GM18868 (cell line): ENCODE measurements around the gene ZNF132.
"Not testable (repeated sequence)": the region's sequence is repeated elsewhere in the genome, so short reads cannot be mapped to it uniquely, and the experiment has no call there.

ENCODE experiments used
- ATAC-seq: cut with Tn5 transposase; IDR thresholded peaks from one replicate; pipeline ENCODE4 v1.9.1; 2021; ENCODE audit warnings: mild to moderate bottlenecking, moderate library complexity; ENCODE audit not compliant: unreplicated experiment

Gene ZNF132

GRCh38 chr19:58468216-58468839 is 28.4 kb upstream of the ZNF132 start:
- ATAC-seq, result no peak

- ATAC-seq, result peak; percentile 91
Observed at GRCh38 chr19:58466760-58467589, 27.0 kb upstream of the ZNF132 start, which contains the start of gene ZNF324. ZNF324 (plus strand) TSS chr19:58467080; CDS start chr19:58469186, 2,106 bp downstream.

GRCh38 chr19:58466089-58466759 is 26.3 kb upstream of the ZNF132 start:
- peak; percentile 24 for ATAC-seq

GRCh38 chr19:58460039-58460438 is 20.1 kb upstream of the ZNF132 start:
- no peak for ATAC-seq

GRCh38 chr19:58456111-58456510 is 16.2 kb upstream of the ZNF132 start:
- no peak for ATAC-seq

- no peak for ATAC-seq
Observed at GRCh38 chr19:58455306-58455705, 15.4 kb upstream of the ZNF132 start.

- ATAC-seq, result no peak
Observed at GRCh38 chr19:58453743-58454142, 13.8 kb upstream of the ZNF132 start.

- peak; percentile 94 for ATAC-seq
Observed at GRCh38 chr19:58451358-58452101, 11.6 kb upstream of the ZNF132 start, which contains the start of gene ZNF324B. ZNF324B (plus strand) TSS chr19:58451622; CDS start chr19:58453702, 2,080 bp downstream.

GRCh38 chr19:58450856-58451357 is 11.0 kb upstream of the ZNF132 start:
- peak; percentile 11 for ATAC-seq

GRCh38 chr19:58449980-58450379 is 10.0 kb upstream of the ZNF132 start:
- not testable (repeated sequence) for ATAC-seq

GRCh38 chr19:58448860-58449259 is 8.9 kb upstream of the ZNF132 start:
- not testable (repeated sequence) for ATAC-seq

- not testable (repeated sequence) for ATAC-seq
Observed at GRCh38 chr19:58442986-58443385, 3.0 kb upstream of the ZNF132 start.

GRCh38 chr19:58440556-58440955 is 603 bp upstream of the ZNF132 start:
- no peak for ATAC-seq

GRCh38 chr19:58434217-58434616 is 5.7 kb downstream of the ZNF132 start:
- no peak for ATAC-seq

- no peak for ATAC-seq
Observed at GRCh38 chr19:58429745-58430144, 10.2 kb downstream of the ZNF132 start.

- no peak for ATAC-seq
Observed at GRCh38 chr19:58428617-58429016, 11.3 kb downstream of the ZNF132 start.

GRCh38 chr19:58417071-58417470 is 22.9 kb downstream of the ZNF132 start:
- ATAC-seq, result no peak

- no peak for ATAC-seq
Observed at GRCh38 chr19:58416604-58417003, 23.3 kb downstream of the ZNF132 start.

GRCh38 chr19:58409010-58409790 is 30.8 kb downstream of the ZNF132 start:
- ATAC-seq, result no peak
